Measurements from ENCODE around the gene GAPVD1.
"Not testable (repeated sequence)": the region's sequence is repeated elsewhere in the genome, so short reads cannot be mapped to it uniquely, and the experiment has no call there.

GRCh38 chr9:125236520-125237159, 25.0 kb upstream of the GAPVD1 start:
- TF ChIP-seq POLR2AphosphoS5, CTCF (IDR thresholded peaks at IDR 0.05): not testable (repeated sequence)
